Testis (tissue), 2 donors: Measurements from ENCODE around the gene MACF1.

Source experiments
- POLR2A ChIP-seq: fragments of 450-650 bp; IDR thresholded peaks from one replicate; pipeline ENCODE4 v1.6.1; 2017; ENCODE audit warnings: antibody characterized with exemption, mild to moderate bottlenecking, moderate library complexity
- TF ChIP-seq, protein P1 (sequence below), 3 experiments: fragments of 450-650 bp in 2 of 3; fragments of 200-600 bp in 1 of 3; sonication (generic) in 1 of 3; IDR thresholded peaks; one replicate each; pipeline ENCODE4 v1.5.1; 2016 to 2019; ENCODE audit warnings: antibody characterized with exemption in 3 of 3, mild to moderate bottlenecking in 2 of 3, moderate library complexity in 1 of 3

- TF ChIP-seq, protein P1, sequence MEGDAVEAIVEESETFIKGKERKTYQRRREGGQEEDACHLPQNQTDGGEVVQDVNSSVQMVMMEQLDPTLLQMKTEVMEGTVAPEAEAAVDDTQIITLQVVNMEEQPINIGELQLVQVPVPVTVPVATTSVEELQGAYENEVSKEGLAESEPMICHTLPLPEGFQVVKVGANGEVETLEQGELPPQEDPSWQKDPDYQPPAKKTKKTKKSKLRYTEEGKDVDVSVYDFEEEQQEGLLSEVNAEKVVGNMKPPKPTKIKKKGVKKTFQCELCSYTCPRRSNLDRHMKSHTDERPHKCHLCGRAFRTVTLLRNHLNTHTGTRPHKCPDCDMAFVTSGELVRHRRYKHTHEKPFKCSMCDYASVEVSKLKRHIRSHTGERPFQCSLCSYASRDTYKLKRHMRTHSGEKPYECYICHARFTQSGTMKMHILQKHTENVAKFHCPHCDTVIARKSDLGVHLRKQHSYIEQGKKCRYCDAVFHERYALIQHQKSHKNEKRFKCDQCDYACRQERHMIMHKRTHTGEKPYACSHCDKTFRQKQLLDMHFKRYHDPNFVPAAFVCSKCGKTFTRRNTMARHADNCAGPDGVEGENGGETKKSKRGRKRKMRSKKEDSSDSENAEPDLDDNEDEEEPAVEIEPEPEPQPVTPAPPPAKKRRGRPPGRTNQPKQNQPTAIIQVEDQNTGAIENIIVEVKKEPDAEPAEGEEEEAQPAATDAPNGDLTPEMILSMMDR (IDR thresholded peaks at IDR 0.05), result no peak
- no peak for TF ChIP-seq POLR2A
Measured at GRCh38 chr1:39328586-39329121, 124.2 kb downstream of the MACF1 start.
